Measurements from ENCODE around the gene LMO2.
"Not testable (repeated sequence)": the region's sequence is repeated elsewhere in the genome, so short reads cannot be mapped to it uniquely, and the experiment has no call there.

Gene LMO2

DNA sequence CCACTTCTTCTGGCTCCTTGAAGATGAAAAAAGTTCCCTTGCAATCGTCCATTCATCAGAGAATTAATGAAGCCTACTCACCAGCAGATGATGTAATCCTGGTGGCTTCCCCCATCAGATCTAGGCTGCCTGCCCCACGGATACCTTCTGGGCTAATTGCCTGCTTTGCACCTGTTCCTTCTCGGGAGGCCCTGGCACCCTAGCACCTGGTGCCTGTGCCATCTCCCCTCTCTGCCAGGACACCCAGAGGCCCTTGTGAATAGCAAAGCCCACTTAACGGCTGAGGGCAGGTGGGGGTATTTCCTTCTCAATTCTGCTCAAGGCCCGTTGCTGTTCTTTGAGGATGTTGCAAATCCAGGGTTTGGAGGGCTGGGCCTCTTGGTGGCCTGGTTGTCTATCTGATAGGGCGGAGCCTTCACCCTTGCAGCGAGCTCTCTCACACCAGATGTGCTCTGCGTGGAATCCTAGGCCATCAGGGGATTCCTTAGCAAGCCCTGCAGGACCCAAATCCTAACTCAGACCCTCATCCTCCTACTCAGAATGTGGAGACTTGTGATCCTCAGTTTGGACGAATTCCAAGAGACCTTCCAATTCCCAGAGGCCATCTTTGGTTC is at the start of gene LMO2:
Gene LMO2 (minus strand): TSS at position 363 of the 614 bp plus-strand sequence. CDS start 22,360 bp downstream, outside the sequence.
- no peak for DNase-seq (ENCODE audit: low read depth in 2 of 2)

DNA sequence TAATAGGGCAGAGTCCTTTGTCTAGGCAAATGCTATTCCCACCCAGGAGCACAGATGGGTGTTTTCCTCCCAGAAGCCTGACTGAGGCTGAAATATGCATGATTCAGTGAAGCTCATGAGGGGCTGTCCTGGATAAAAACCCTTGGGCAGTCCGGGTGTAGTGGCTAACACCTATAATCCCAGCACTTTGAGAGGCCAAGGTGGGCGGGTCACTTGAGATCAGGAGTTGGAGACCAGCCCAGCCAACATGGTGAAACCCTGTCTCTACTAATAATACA is 48.6 kb upstream of the LMO2 start:
- no peak for DNase-seq (ENCODE audit: low read depth in 2 of 2)

DNA sequence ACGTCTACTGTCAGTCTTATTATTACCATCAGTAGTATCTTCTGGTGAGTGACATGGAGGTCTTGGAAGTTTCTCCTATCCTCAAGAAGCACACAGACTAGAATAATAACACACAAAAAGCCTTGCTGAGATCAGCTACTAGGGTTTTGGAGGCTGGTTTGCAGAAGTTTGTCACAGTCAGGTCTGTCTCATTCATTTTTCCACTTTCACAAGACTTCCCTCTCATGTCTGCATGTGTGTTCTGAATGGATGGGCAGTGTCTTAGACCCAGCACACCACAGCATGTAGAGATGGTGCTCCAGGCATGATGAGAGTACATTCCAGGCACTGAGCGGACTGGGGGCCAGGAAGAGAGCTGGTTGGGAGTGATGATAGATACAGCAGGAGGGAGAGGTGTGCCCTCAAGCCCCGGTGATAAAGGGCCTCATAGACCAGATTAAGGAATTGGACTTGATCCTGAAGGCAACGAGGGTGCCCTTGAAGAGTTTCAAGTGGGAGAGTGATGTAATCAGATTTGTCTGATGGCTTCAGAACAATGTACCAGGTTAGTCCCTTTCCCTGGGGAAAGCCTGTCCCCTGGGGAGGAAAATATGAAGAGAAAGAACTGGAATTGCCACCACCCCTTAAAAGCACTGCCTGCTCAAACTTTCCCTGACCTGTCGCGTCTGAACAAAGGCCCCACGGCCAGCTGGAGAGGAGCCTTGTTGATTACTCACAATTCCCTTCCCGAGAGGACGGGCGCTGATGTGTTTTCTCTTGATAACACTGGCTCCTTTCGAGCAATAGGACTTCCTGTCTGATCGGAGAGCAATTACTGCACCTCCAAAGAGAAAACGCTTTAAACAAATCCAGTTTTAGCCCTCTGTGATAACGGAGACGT is 45.1 kb upstream of the LMO2 start:
- DNase-seq (ENCODE audit: low read depth in 2 of 2), result no peak

DNA sequence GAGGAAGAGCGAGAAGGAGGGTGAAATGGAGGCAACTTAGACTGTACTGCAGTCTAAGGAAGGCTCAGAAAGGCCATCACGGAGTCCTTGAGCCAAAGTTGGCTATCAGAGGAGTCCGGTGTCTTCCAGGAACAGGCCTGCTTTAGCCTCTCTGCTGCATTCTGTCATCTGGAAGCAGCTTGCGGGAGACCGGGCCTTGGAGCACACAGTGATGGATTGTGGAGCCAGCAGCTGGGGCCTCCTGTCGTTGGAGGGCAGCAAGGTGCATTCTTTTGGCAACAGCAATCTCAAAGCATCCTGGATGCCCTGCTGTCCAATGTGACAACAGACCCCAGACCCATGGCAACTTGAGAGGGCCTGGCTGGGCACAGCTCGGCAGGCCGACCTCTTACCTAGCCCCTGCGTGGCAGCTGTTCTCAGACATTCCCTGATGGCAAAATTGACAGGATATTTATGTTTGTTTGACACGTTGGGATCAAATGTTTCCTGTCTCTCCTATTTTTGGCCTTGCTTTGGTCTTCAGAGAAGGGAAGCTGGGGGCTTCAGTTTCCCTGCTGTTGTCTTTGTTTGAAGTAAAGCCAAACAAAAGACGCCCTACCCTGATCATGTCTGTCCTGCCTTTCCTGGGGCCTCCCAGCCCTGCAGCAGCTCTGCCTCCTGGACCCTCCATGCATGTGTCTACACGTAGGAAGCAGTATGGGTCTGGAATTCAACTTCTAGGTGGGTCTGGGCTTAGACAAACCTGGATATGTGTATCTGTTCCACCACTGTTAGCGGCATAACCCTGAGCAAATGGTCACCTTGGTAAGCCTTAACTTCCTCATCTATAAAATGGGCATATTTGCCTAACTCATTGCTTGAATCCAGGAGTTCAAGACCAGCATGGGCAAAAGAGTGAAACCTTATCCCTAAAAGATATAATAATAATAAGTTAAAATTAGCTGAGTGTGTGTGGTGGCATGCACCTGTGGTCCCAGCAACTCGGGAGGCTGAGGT is 43.9 kb upstream of the LMO2 start:
- no peak for DNase-seq (ENCODE audit: low read depth in 2 of 2)

DNA sequence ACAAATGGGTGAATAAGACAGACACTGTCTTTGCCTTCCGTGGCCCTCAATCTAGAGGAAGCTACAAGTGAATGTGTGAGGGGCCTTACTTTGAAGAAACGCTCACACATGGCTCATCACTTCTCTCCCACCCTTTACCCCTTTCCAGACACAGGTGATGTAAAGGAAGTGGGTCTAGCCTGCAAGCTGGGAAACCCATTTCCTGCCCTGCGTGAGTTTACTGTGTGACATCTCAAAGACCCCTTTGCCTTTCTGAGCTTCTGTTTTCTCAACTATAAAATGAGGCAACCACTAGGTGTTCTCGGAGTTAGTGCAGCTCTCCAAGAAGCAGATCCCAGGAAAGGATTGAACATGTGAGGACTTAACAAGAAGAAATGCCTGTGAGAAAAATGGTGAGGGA is 43.1 kb upstream of the LMO2 start:
- no peak for DNase-seq (ENCODE audit: low read depth in 2 of 2)

DNA sequence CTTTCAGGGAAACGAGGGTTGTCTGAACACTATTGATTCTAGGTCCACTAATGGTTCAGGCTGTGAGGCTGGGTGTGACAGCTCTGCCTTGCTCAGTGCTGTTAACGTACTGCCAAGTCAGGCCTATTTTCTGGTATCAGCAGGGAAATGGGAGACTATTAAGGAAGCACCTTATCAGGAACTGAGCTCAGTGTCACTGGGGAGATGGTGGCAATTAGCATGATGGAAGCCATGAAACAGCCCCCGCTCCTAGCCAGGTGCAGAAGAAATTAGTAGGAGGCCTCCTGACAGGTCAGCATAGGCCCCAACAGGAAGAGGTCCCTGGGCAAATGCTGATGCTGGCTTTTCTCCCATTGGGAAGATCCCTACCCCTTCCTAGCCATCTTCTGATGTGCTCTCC is 42.6 kb upstream of the LMO2 start:
- DNase-seq (ENCODE audit: low read depth in 2 of 2), result no peak

DNA sequence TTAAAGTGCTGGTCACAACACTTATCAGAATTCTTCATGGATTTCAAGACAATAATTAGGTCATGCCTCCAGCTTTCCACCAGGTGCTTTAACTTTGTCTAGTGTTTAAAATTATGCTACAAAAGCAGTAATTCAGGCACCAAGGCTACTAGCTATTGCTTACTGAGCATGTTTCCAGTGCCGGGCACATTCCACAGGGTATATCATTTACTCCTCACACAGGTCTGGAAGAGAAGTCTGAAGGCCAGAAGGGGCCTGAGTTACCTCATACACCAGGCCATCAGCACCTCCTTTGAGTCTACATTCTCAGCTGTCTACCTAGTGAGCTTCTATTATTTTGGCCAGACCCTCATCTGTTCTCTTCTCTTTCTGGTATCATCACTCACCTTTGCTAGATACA is 41.7 kb upstream of the LMO2 start:
- no peak for DNase-seq (ENCODE audit: low read depth in 2 of 2)

DNA sequence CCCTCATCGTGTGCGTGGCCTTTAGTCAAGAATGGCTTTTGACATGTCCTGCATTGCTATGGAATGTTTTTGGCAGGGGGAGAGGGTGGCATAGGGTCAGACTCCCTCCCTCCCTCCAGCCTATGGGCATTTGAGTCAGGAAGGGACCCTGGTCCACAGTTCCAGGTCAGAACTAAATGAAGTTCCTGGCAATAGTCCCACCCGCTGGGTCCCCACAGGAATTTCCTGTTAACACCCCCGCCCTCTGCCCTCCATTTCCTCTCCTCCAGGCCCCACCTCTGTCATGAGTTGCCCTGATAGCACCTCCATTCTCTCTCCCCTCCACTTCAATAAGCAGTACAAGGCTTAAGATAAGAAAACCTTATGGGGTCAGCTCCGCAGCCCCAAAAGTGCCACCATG is 40.8 kb upstream of the LMO2 start:
- no peak for DNase-seq (ENCODE audit: low read depth in 2 of 2)

DNA sequence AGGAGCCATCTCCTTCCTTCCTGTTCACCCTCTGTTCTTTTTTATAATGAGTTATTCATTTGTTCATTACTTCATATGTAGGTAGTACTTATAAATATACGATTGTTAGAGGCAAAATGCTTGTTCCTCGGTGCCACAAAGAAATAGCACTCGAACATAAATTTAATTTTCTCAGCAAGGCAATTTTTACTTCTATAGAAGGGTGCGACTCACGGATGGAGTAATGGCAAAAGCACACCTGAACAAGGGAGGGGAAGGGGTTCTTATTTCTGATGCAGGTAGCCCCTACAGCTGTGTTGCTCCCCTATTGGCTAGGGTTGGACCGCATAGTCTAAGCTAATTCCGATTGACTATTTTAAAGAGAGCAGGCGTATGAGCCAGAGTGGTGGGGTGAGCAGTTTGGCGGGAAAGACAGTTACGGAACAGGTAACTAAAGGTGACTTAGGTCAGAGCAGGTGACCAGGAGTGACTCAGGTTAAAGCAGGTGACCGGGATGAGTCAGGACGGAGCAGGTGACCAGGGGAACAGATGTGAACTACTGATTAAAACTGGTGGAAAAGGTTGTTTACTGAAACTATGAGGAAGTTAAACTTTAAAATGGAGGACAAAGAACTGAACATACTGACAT is 40.0 kb upstream of the LMO2 start:
- DNase-seq (ENCODE audit: low read depth in 2 of 2), result not testable (repeated sequence)

DNA sequence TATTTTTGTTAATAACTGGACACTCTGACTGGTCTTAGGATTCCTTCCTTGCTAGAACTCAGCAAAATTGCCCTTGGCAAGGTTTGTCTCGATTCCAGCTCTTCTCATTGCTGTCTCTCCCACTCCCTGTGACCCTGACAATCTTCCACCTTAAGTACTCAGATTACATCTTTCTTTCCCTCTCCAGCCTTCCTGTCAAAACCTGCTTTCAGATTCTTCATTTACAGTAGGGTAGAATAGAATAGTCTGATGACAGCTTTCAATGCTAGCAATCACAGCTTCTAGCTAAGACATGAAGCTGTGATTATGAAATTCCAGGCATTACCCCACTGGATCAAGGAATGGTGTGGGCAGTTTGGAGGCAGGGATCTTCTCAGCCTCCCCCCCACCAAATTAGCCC is 39.2 kb upstream of the LMO2 start:
- DNase-seq (ENCODE audit: low read depth in 2 of 2), result no peak

DNA sequence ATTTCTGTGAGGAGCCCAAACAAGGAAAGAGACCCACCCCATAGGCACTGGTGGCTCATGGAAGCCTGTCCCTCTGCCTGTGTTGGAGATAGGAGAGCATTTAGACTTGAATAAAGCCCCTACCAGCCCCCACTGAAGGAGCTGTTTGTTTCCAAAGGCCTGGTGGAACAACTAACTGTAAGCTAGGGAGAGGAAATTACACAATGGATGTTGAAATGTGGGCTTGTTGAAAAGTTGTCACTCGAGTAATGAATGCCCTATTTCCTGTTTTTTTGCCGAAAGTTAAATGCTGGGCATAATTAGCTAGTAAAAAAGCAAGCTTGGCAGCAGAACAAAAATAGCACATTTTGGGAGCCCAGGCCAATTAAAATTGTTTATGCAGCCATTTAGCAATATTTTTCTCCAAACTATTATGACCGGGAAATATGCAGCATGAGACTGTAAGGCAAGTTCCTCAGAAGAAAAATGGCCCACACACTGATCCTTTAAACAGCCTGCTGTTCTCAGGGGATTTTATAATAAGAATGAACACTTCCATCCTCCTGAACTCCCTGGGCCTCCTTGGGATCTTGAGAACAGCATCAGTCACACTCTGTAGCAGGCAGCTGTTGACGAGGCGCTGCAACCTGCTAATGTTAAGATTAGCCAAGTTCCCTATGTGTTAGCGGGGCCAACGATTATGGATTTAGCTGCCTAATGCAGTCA is 38.6 kb upstream of the LMO2 start:
- DNase-seq (ENCODE audit: low read depth in 2 of 2), result no peak

DNA sequence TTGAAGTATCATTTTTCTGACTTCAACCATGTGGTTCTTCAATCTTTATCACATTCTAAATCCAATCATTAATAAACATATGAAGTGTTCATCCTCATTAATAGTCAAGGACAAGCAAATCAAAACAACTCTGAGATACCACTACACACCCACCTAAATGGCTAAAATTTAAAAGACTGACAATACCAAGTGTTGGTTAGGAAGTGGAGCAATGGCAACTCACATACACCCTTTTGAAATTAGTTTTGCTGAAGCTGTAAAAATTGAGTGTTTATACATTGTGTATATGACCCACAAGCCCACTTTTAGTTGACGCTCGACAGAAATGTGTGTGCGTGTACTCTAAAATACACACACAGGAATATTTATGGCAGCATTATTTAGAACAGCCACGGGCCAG is 36.7 kb upstream of the LMO2 start:
- no peak for DNase-seq (ENCODE audit: low read depth in 2 of 2)

DNA sequence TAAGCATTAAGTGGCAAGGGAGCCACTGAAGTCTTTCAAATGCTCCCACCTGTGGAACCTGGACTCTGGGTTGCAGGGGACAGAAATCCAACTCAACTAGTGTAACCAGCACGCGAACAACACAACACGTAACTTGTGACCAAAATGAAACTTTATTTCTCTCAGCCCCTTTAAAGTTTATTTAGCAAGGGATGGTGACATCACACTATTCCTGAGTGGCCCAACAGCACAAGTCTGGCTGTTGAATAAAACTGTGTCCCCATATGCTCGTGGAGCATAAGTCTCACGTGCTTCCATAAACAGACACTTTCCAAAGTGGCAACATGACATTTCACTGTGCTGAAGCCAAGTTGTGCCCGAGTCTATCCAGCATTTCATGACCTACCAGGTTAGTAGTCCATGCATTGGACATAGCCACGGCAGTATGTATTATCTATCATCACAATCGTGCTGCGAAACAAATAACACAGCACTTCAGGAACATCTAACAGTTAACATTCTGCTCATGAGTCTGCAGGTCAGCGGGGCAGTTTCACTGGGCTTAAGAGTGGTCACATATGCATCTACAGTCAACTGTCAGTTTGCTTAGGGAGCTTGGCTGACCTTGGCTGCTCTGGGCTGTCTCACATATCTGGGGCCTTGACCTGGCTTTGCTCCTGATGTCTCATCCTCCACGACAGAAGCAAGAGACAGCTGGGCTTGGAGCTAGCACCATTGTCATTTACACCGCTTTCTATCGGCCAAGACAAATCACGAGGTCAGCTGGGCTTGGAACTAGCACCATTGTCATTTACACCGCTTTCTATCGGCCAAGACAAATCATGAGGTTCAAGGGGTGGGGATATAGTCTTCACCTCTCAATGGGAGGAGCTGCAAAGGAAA is 35.0 kb upstream of the LMO2 start:
- no peak for DNase-seq (ENCODE audit: low read depth in 2 of 2)

DNA sequence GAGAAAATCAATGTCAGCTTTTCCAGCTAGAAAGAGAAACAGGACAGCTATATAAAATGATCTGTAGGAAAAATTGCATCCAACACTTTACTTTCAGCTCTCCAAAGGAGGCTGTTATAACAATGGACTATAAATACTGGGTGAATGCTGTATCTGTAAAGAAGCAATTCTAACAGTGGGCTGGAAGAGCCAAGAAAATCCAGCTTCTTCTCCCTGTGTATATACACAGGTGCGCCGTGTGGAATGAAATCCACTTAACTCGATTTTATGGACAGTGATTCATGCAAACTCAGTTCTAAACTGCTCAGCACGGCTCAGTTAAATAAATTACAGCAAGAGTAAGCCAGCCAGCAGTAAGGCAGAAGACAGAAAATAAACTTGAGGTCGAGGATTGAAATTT is 32.5 kb upstream of the LMO2 start:
- DNase-seq (ENCODE audit: low read depth in 2 of 2), result no peak

DNA sequence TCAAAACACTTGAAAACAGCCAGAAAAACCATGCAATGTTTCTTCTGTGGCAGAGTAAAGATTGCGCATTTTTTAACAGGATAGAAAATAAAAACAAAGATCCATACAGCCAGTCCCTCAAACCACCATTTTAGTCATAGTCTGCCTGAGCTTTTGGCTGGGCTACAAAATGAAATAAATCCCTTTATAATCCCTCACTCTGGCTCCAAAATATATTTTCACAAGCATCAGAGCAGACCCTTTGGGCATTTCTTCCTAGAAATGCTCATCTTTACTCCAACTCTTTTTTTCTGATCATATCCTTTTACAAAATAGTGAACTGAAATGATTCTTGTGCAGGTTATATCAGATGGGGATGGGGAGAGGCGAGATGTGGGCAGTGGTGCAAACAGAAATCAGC is 31.8 kb upstream of the LMO2 start:
- no peak for DNase-seq (ENCODE audit: low read depth in 2 of 2)

DNA sequence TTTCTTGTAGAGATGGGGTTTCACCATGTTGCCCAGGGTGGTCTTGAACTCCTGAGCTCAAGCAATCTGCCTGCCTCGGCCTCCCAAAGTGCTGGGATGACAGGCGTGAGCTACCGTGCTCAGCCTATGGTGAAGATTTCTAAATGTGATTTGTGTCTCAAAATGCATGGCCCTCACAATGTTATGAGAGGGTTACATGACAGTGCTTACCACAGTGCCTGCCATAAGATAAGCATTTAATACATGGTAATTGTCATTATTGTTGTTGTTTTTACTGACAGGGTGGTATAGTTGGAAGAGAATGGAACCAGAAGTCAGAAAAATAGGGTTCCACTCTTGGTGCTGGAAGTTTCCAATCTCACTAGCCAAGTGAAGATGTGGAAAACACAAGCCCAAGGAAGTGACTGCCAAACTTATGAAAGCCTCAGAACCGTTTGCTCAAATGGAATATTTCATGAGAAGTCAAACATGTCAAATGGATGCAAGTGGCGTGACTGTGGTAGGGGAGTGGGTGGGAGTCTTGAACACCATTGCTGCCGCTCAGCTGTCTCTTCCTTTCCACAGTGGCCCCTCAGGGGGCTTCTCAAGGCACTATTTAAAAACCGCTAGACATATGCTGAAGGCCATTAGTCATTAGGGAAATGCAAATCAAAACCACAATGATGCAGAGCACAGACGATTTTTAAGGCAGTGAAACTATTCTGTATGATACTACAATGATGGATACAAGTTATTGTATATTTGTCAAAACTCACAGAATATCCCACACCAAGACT is 29.1 kb upstream of the LMO2 start:
- peak in 1 of 2 donors; percentile 15 for DNase-seq (ENCODE audit: low read depth in 2 of 2)

DNA sequence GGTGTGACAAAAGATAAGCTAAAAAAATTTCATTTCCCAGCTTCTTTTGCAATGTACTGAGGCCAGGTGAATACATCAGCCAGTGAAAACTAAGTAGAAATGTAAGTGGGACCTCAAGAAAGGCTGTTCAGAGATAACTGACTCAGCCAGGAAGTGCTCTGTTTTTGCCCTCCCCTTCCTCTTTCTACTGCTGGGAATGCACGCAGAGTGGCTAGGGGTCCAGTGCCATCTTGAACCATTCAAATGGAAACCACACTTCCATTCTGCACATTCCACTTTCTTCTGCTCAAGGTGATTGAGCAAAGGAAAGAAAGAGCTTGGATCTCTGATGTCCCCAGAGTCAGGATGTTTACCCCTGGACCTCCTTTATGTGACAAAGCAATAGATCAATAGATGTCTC is 27.8 kb upstream of the LMO2 start:
- no peak for DNase-seq (ENCODE audit: low read depth in 2 of 2)

DNA sequence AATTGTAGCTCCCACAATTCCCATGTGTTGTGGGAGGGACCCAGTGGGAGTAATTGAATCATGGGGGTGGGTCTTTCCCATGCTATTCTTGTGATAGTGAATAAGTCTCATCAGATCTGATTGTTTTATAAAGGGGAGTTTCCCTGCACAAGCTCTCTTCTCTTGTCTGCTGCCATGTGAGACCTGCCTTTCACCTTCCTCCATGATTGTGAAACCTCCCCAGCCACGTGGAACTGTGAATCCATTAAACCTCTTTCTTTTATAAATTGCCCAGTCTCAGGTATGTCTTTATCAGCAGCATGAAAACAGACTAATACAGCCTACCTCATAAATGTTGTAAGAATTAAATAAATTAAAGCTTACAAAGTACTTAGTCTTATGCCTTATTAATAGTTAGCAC is 25.5 kb upstream of the LMO2 start:
- not testable (repeated sequence) for DNase-seq (ENCODE audit: low read depth in 2 of 2)

DNA sequence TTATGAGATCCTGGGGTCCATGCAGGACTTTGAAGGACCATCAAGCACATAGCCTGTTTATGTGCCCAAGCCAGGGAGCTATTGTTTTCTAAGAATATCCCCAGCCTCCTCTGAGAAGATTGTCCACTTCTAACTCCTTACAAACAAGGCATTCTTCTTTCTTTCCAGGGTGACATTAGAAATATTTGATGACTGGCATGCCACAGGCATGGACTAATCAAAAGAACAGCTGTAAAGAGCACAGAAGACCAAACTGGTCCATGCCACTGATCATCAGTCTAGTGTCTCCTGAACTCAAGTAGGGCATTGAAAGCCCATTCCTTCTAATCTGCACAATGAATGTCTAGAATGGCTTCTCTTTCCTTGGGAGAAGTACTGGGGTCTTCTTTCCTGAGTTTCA is 24.9 kb upstream of the LMO2 start:
- DNase-seq (ENCODE audit: low read depth in 2 of 2), result no peak

DNA sequence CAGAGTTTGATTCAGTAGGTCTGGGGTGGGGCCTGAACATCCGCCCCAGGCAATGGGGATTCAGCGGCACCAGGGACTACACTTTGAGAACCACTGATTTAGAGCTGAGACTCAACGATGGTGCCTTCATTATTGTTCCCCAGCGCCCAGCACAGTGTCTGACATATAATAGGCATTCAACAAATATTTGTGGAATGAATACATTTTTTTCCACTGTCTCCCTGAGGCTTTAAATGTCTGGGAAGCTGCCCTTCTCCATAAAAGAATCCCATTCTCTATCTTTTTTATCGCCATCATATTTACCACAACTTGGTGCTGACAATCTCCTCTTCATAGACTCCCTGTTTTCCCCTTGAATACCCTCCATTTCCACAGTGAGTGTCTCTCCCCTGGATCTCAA is 23.6 kb upstream of the LMO2 start:
- DNase-seq (ENCODE audit: low read depth in 2 of 2), result no peak
